Spleen (tissue), 11 donors: ENCODE results near the gene NPC1. TPM values are rescaled to one million over a fixed set of nuclear protein-coding genes. Genes with fewer than 3 reads are reported as not detected.
A peak's percentile ranks its signal among the peaks of the same experiment; 100 is the strongest.

Experiments used
- DNase-seq: peaks from one replicate; pipeline ENCODE4 v3.0.0-alpha.2; 2020
- H3K27ac ChIP-seq, 8 donors: fragments of 200-600 bp; sonication (generic) in 7 of 8; 1 replicate in 4 of 8; 2 replicates in 4 of 8; pipeline versions ENCODE4 v1.5.0 to v1.8.0; 2016 to 2021; ENCODE audit warnings: inconsistent platforms in 4 of 8, mild to moderate bottlenecking in 4 of 8, moderate library complexity in 1 of 8
- H3K27me3 ChIP-seq, 7 donors: fragments of 200-600 bp; sonication (generic) in 6 of 7; replicated peaks in 1 of 7; 1 replicate in 4 of 7; 2 replicates in 3 of 7; pipeline versions ENCODE4 v1.5.0 to v1.8.0; 2016 to 2021; ENCODE audit warnings: inconsistent platforms in 3 of 7, mild to moderate bottlenecking in 1 of 7
- H3K36me3 ChIP-seq, 6 donors: fragments of 200-600 bp; sonication (generic) in 5 of 6; 1 replicate in 4 of 6; 2 replicates in 2 of 6; pipeline versions ENCODE4 v1.5.0 to v1.8.0; 2016 to 2021; ENCODE audit warnings: inconsistent platforms in 2 of 6
- H3K4me1 ChIP-seq, 6 donors: fragments of 200-600 bp; sonication (generic) in 5 of 6; 1 replicate in 3 of 6; 2 replicates in 3 of 6; pipeline versions ENCODE4 v1.5.0 to v1.8.0; 2016 to 2021; ENCODE audit warnings: inconsistent platforms in 3 of 6
- H3K4me3 ChIP-seq, 8 donors: fragments of 200-600 bp; sonication (generic) in 7 of 8; 1 replicate in 4 of 8; 2 replicates in 4 of 8; pipeline versions ENCODE4 v1.5.0 to v1.8.0; 2016 to 2021; ENCODE audit warnings: inconsistent platforms in 4 of 8, mild to moderate bottlenecking in 4 of 8, moderate library complexity in 2 of 8
- H3K9me3 ChIP-seq, 8 donors: fragments of 200-600 bp; sonication (generic) in 7 of 8; 1 replicate in 4 of 8; 2 replicates in 4 of 8; pipeline versions ENCODE4 v1.5.0 to v1.8.0; 2016 to 2021; ENCODE audit warnings: inconsistent platforms in 4 of 8
- CTCF ChIP-seq, 11 experiments: fragments of 200-600 bp in 7 of 11; fragments of 450-650 bp in 4 of 11; sonication (generic) in 4 of 11; IDR thresholded peaks in 8 of 11; conservative IDR thresholded peaks in 3 of 11; 1 replicate in 7 of 11; 2 replicates in 4 of 11; pipeline versions ENCODE4 v1.4.0 to v1.8.0; 2016 to 2021; ENCODE audit warnings: antibody characterized with exemption in 11 of 11, inconsistent platforms in 4 of 11, mild to moderate bottlenecking in 1 of 11
- POLR2A ChIP-seq, 3 donors: fragments of 450-650 bp; IDR thresholded peaks; one replicate each; pipeline ENCODE4 v1.5.1; 2017; ENCODE audit warnings: antibody characterized with exemption in 3 of 3, mild to moderate bottlenecking in 1 of 3
- POLR2AphosphoS5 ChIP-seq, 3 donors: sonication (generic); formaldehyde crosslinking; IDR thresholded peaks; one replicate each; pipeline ENCODE4 v1.5.1; 2017; ENCODE audit warnings: antibody characterized with exemption in 3 of 3
- WGBS, 5 donors: extraction: QIAGEN DNeasy Blood & Tissue Kit in 3 of 5; methylation state at CpG; one replicate each; pipeline versions ENCODE4 v1.1.5 to v1.1.7; 2013 to 2018; 5-methylcytosine and 5-hydroxymethylcytosine counted together
- intact Hi-C: fragments of 100-400 bp; cut with DNase I; formaldehyde crosslinking; loops from one replicate; pipeline ENCODE4 v1.15.0; 2023; ENCODE audit warnings: low total_unique reads
- polyA plus RNA-seq, 3 donors: library from polyadenylated mRNA; stranded (reverse); fragments of 200-250 nt; gene quantifications; one replicate each; pipeline ENCODE4 v1.2.1, GENCODE V29; 2013
- total RNA-seq, 7 donors: library from RNA; depleted of rRNA in 3 of 7; stranded (reverse); fragments of >200 nt in 3 of 7; fragmentation: NEBNext Ultra II Directional in 4 of 7; extraction: Animal tissue kit (Norgen Biotek cat#: 25700) in 4 of 7; gene quantifications; one replicate each; pipeline versions ENCODE4 v1.1.0 to v1.2.1, GENCODE V29; 2016 to 2021
- donor health status: healthy with polysubstance abuse.
- donor health status: DM: no; HTN: no; CAD: no; lungs with moderate emphysema.
- donor health status: DM: no; HTN: no; CAD: no.
- donor health status: Bipolar disorder and iron deficiency.
- donor health status: healthy.
- donor health status: DM: no; HTN: no; CAD: no.
- donor health status: DM: yes; HTN: yes; CAD: no.

NPC1 gene
- total and polyA plus RNA-seq, 10 donors: 8.1 to 84.2 (median 56.0) TPM

GRCh38 chr18:23553887-23554286 is 32.4 kb downstream of the NPC1 start:
- Histone ChIP-seq H3K36me3 (peaks cover 0 to 100% (median 87%) of the 10 kb centered on the region in 6 donors), H3K9me3 (no peaks in the 10 kb centered on the region), H3K4me1 (no peaks in the 10 kb centered on the region), H3K27me3 (no peaks in the 10 kb centered on the region), H3K4me3 (no peak overlapping the region), H3K27ac (peak overlapping the region in 1 of 8 donors; percentile 11)
- 75 to 87% (median 86%) methylated on average over 5 to 6 of the region's 6 CpGs for WGBS, 5 donors
- no peak for DNase-seq
- intact Hi-C loops: no loop called here
- no peak for TF ChIP-seq POLR2A (IDR thresholded peaks at IDR 0.05)
- TF ChIP-seq POLR2AphosphoS5 (IDR thresholded peaks at IDR 0.05): no peak
- no peak for TF ChIP-seq CTCF (IDR thresholded peaks at IDR 0.05 in 8 of 11, conservative IDR thresholded peaks at IDR 0.05 in 3 of 11)

GRCh38 chr18:23552505-23552904 is 33.8 kb downstream of the NPC1 start:
- no peak for TF ChIP-seq POLR2A (IDR thresholded peaks at IDR 0.05)
- TF ChIP-seq CTCF (IDR thresholded peaks at IDR 0.05 in 8 of 11, conservative IDR thresholded peaks at IDR 0.05 in 3 of 11): no peak
- TF ChIP-seq POLR2AphosphoS5 (IDR thresholded peaks at IDR 0.05): no peak
- no peak for DNase-seq
- Histone ChIP-seq H3K27me3 (no peaks in the 10 kb centered on the region), H3K9me3 (no peaks in the 10 kb centered on the region), H3K4me3 (no peak overlapping the region), H3K27ac (no peak overlapping the region), H3K4me1 (no peaks in the 10 kb centered on the region), H3K36me3 (peaks cover 0 to 100% (median 91%) of the 10 kb centered on the region in 6 donors)
- 79 to 83% (median 82%) methylated on average over 11 of the region's 11 CpGs for WGBS, 5 donors
- intact Hi-C loops: no loop called here

- TF ChIP-seq CTCF (IDR thresholded peaks at IDR 0.05 in 8 of 11, conservative IDR thresholded peaks at IDR 0.05 in 3 of 11): no peak
- no peak for TF ChIP-seq POLR2AphosphoS5 (IDR thresholded peaks at IDR 0.05)
- TF ChIP-seq POLR2A (IDR thresholded peaks at IDR 0.05): no peak
- H3K36me3 ChIP-seq: peaks cover 0 to 100% (median 90%) of the 10 kb centered on the region in 6 donors
- H3K4me3 ChIP-seq: no peak overlapping the region
- H3K4me1 ChIP-seq: no peaks in the 10 kb centered on the region
- no peak overlapping the region for H3K27ac ChIP-seq
- H3K9me3 ChIP-seq: no peaks in the 10 kb centered on the region
- no peak for DNase-seq
- H3K27me3 ChIP-seq: no peaks in the 10 kb centered on the region
- WGBS, 5 donors: 31 to 95% (median 73%) methylated on average over 3 of the region's 3 CpGs
- intact Hi-C loops: no loop called here
These were observed 34.3 kb downstream of the NPC1 start for GRCh38 chr18:23551978-23552377.

- Histone ChIP-seq H3K9me3 (no peaks in the 10 kb centered on the region), H3K4me1 (no peaks in the 10 kb centered on the region), H3K36me3 (peaks cover 0 to 100% (median 87%) of the 10 kb centered on the region in 6 donors), H3K27ac (no peak overlapping the region), H3K4me3 (no peak overlapping the region), H3K27me3 (no peaks in the 10 kb centered on the region)
- intact Hi-C loops: no loop called here
- no peak for DNase-seq
- TF ChIP-seq CTCF (IDR thresholded peaks at IDR 0.05 in 8 of 11, conservative IDR thresholded peaks at IDR 0.05 in 3 of 11) (no peak), POLR2A (IDR thresholded peaks at IDR 0.05) (no peak), POLR2AphosphoS5 (IDR thresholded peaks at IDR 0.05) (no peak)
These were observed 35.4 kb downstream of the NPC1 start for GRCh38 chr18:23550898-23551297.
